IPS-NIHi11 (cell line): ENCODE results near the gene KANK4.
"Not testable (repeated sequence)": the region's sequence is repeated elsewhere in the genome, so short reads cannot be mapped to it uniquely, and the experiment has no call there.

Experiments
- DNase-seq: peaks from one replicate; pipeline ENCODE4 v3.0.0; 2012; ENCODE audit warnings: mixed read lengths, low spot score

The KANK4 gene

GRCh38 chr1:62237950-62238374 is 81.3 kb downstream of the KANK4 start:
- DNase-seq: no peak

- DNase-seq: no peak
These were observed 81.9 kb downstream of the KANK4 start for GRCh38 chr1:62237361-62237760.

- no peak for DNase-seq
These were observed 83.7 kb downstream of the KANK4 start for GRCh38 chr1:62235576-62235975.

- DNase-seq: no peak
These were observed 84.5 kb downstream of the KANK4 start for GRCh38 chr1:62234688-62235087.

- DNase-seq: no peak
These were observed 85.2 kb downstream of the KANK4 start for GRCh38 chr1:62233926-62234450.

GRCh38 chr1:62232871-62233278 is 86.4 kb downstream of the KANK4 start:
- DNase-seq: no peak

- DNase-seq: no peak
These were observed 88.5 kb downstream of the KANK4 start for GRCh38 chr1:62230718-62231117.

- no peak for DNase-seq
These were observed 89.3 kb downstream of the KANK4 start for GRCh38 chr1:62229932-62230331.

GRCh38 chr1:62229468-62229867 is 89.8 kb downstream of the KANK4 start:
- DNase-seq: no peak

GRCh38 chr1:62228883-62229187 is 90.4 kb downstream of the KANK4 start:
- DNase-seq: no peak

GRCh38 chr1:62228136-62228882 is 90.9 kb downstream of the KANK4 start:
- DNase-seq: no peak

GRCh38 chr1:62227496-62227895 is 91.7 kb downstream of the KANK4 start:
- DNase-seq: no peak

GRCh38 chr1:62224182-62224581 is 95.1 kb downstream of the KANK4 start:
- DNase-seq: no peak

GRCh38 chr1:62222321-62222720 is 96.9 kb downstream of the KANK4 start:
- DNase-seq: no peak

- DNase-seq: no peak
These were observed 98.1 kb downstream of the KANK4 start for GRCh38 chr1:62221171-62221570.

GRCh38 chr1:62220456-62220855 is 98.8 kb downstream of the KANK4 start:
- not testable (repeated sequence) for DNase-seq

GRCh38 chr1:62218604-62219003 is 100.6 kb downstream of the KANK4 start:
- DNase-seq: no peak

- DNase-seq: no peak
These were observed 105.9 kb downstream of the KANK4 start for GRCh38 chr1:62213075-62213914.

GRCh38 chr1:62212411-62212810 is 106.8 kb downstream of the KANK4 start:
- DNase-seq: no peak

GRCh38 chr1:62210960-62211359 is 108.3 kb downstream of the KANK4 start:
- DNase-seq: no peak

GRCh38 chr1:62209931-62210595 is 109.2 kb downstream of the KANK4 start:
- DNase-seq: no peak

GRCh38 chr1:62208970-62209369 is 110.3 kb downstream of the KANK4 start:
- no peak for DNase-seq

- no peak for DNase-seq
These were observed 111.1 kb downstream of the KANK4 start for GRCh38 chr1:62208087-62208486.
